Parathyroid adenoma (tissue), 2 donors: ENCODE results near the gene MAD1L1.

Experiments used
- H2AFZ ChIP-seq: fragments of 300-600 bp; sonication (generic); one replicate; pipeline ENCODE4 v1.7.0; 2017; ENCODE audit warnings: antibody characterized with exemption, mild to moderate bottlenecking
- H3K27ac ChIP-seq: fragments of 300-600 bp; sonication (generic); one replicate; pipeline ENCODE4 v1.7.0; 2017
- H3K27me3 ChIP-seq: fragments of 300-600 bp; sonication (generic); one replicate; pipeline ENCODE4 v1.7.0; 2017; ENCODE audit warnings: low read length; ENCODE audit not compliant: control insufficient read depth, insufficient read depth
- H3K36me3 ChIP-seq: fragments of 300-600 bp; sonication (generic); one replicate; pipeline ENCODE4 v1.7.0; 2017; ENCODE audit warnings: low read length; ENCODE audit not compliant: control insufficient read depth, insufficient read depth
- H3K4me1 ChIP-seq: fragments of 300-600 bp; sonication (generic); one replicate; pipeline ENCODE4 v1.7.0; 2017; ENCODE audit warnings: control low read depth
- H3K4me2 ChIP-seq: fragments of 300-600 bp; sonication (generic); one replicate; pipeline ENCODE4 v1.7.0; 2017; ENCODE audit warnings: low read length
- H3K4me3 ChIP-seq: fragments of 300-600 bp; sonication (generic); one replicate; pipeline ENCODE4 v1.7.0; 2017; ENCODE audit warnings: low read depth, low read length
- H3K79me2 ChIP-seq: fragments of 300-600 bp; sonication (generic); one replicate; pipeline ENCODE4 v1.7.0; 2017; ENCODE audit warnings: control low read depth
- H3K9ac ChIP-seq: fragments of 300-600 bp; sonication (generic); one replicate; pipeline ENCODE4 v1.7.0; 2017; ENCODE audit warnings: mild to moderate bottlenecking
- H3K9me3 ChIP-seq: fragments of 300-600 bp; sonication (generic); one replicate; pipeline ENCODE4 v1.7.0; 2017; ENCODE audit warnings: low read length; ENCODE audit not compliant: control insufficient read depth
- CTCF ChIP-seq: fragments of 300-600 bp; sonication (generic); IDR thresholded peaks from one replicate; pipeline ENCODE4 v1.7.0; 2017; ENCODE audit warnings: antibody characterized with exemption, mild to moderate bottlenecking
- donor health status: primary hyperparathyroidism.

Gene MAD1L1

GRCh38 chr7:2248984-2249694 is 16.4 kb upstream of the MAD1L1 start:
- Histone ChIP-seq H3K9me3 (no peaks in the 10 kb centered on the region), H3K79me2 (no peaks in the 10 kb centered on the region), H3K4me3 (no peak overlapping the region), H3K9ac (no peak overlapping the region), H3K27ac (no peak overlapping the region), H3K4me2 (no peak overlapping the region), H3K4me1 (no peaks in the 10 kb centered on the region), H3K27me3 (no peaks in the 10 kb centered on the region), H2AFZ (no peak overlapping the region), H3K36me3 (no peaks in the 10 kb centered on the region)
- no peak for TF ChIP-seq CTCF

- Histone ChIP-seq H3K4me3 (no peak overlapping the region), H3K36me3 (no peaks in the 10 kb centered on the region), H3K4me1 (peaks cover 4% of the 10 kb centered on the region), H3K9ac (no peak overlapping the region), H3K4me2 (no peak overlapping the region), H3K27me3 (no peaks in the 10 kb centered on the region), H3K9me3 (no peaks in the 10 kb centered on the region), H3K79me2 (peaks cover 3% of the 10 kb centered on the region), H3K27ac (no peak overlapping the region), H2AFZ (no peak overlapping the region)
- TF ChIP-seq CTCF, result no peak
Measured at GRCh38 chr7:2247141-2247995, 14.6 kb upstream of the MAD1L1 start.

GRCh38 chr7:2245883-2246675 is 13.3 kb upstream of the MAD1L1 start:
- no peaks in the 10 kb centered on the region for H3K27me3 ChIP-seq
- peaks cover 4% of the 10 kb centered on the region for H3K4me1 ChIP-seq
- H3K4me2 ChIP-seq, result no peak overlapping the region
- H3K36me3 ChIP-seq, result no peaks in the 10 kb centered on the region
- no peak overlapping the region for H2AFZ ChIP-seq
- H3K9me3 ChIP-seq, result no peaks in the 10 kb centered on the region
- no peak overlapping the region for H3K27ac ChIP-seq
- peaks cover 3% of the 10 kb centered on the region for H3K79me2 ChIP-seq
- no peak overlapping the region for H3K9ac ChIP-seq
- no peak for TF ChIP-seq CTCF
- no peak overlapping the region for H3K4me3 ChIP-seq

GRCh38 chr7:2244404-2244995 is 11.8 kb upstream of the MAD1L1 start:
- H3K27ac ChIP-seq, result no peak overlapping the region
- H3K4me2 ChIP-seq, result no peak overlapping the region
- H2AFZ ChIP-seq, result no peak overlapping the region
- no peak overlapping the region for H3K9ac ChIP-seq
- peaks cover 6% of the 10 kb centered on the region for H3K79me2 ChIP-seq
- H3K27me3 ChIP-seq, result no peaks in the 10 kb centered on the region
- no peaks in the 10 kb centered on the region for H3K36me3 ChIP-seq
- peaks cover 4% of the 10 kb centered on the region for H3K4me1 ChIP-seq
- no peak overlapping the region for H3K4me3 ChIP-seq
- H3K9me3 ChIP-seq, result no peaks in the 10 kb centered on the region
- no peak for TF ChIP-seq CTCF
